CD4-positive, alpha-beta T cell (primary cell): ENCODE data around the gene CDK2AP2. TPM values are rescaled to one million over a fixed set of nuclear protein-coding genes. Genes with fewer than 3 reads are reported as not detected.
"Not testable (repeated sequence)": the region's sequence is repeated elsewhere in the genome, so short reads cannot be mapped to it uniquely, and the experiment has no call there.

ENCODE experiments used
- ATAC-seq: fragments of 200-7000 bp; cut with Tn5 transposase; one replicate; pipeline ENCODE4 v1.10.0; 2022; ENCODE audit warnings: mild to moderate bottlenecking; ENCODE audit not compliant: poor library complexity
- CTCF ChIA-PET: fragments of 350-600 bp; sonication (Branson Sonifier 250); formaldehyde crosslinking; loops from one replicate; lab custom pipeline; 2021; ENCODE audit warnings: antibody characterized with exemption, inconsistent platforms; lab: Charles Lee
- POLR2A ChIA-PET: fragments of 350-600 bp; sonication (Branson Sonifier 250); formaldehyde crosslinking; loops from one replicate; lab custom pipeline; 2021; ENCODE audit warnings: antibody characterized with exemption, inconsistent platforms; lab: Charles Lee
- DNase-seq, 14 experiments: peaks; one replicate each; pipeline ENCODE4 v3.0.0-alpha.2; 2013 to 2020; ENCODE audit warnings: mixed read lengths in 2 of 14
- H3K27ac ChIP-seq, 2 donors: one replicate each; pipeline versions ENCODE4 v1.5.1 to v1.7.0; 2013; ENCODE audit warnings: low read length in 2 of 2, low read depth in 1 of 2, mild to moderate bottlenecking in 1 of 2
- H3K27me3 ChIP-seq, 2 experiments: 1 replicate in 1 of 2; 2 replicates in 1 of 2; pipeline versions ENCODE4 v1.6.1 to v1.7.0; 2013; ENCODE audit warnings: low read length in 2 of 2, control low read depth in 1 of 2, mild to moderate bottlenecking in 1 of 2, moderate library complexity in 1 of 2; ENCODE audit not compliant: insufficient read depth in 2 of 2, control insufficient read depth in 1 of 2
- H3K36me3 ChIP-seq: one replicate; pipeline ENCODE4 v1.6.1; 2013; ENCODE audit warnings: low read length, control low read depth; ENCODE audit not compliant: insufficient read depth
- H3K4me1 ChIP-seq: one replicate; pipeline ENCODE4 v1.6.1; 2013; ENCODE audit warnings: low read length, control low read depth; ENCODE audit not compliant: insufficient read depth
- H3K4me3 ChIP-seq: one replicate; pipeline ENCODE4 v1.5.1; 2013; ENCODE audit warnings: mild to moderate bottlenecking, low read length, moderate library complexity
- H3K9me3 ChIP-seq, 2 experiments: 1 replicate in 1 of 2; 2 replicates in 1 of 2; pipeline versions ENCODE4 v1.6.1 to v1.7.0; 2013; ENCODE audit warnings: low read length in 2 of 2, mild to moderate bottlenecking in 2 of 2, control low read depth in 1 of 2, moderate library complexity in 1 of 2; ENCODE audit not compliant: control insufficient read depth in 1 of 2, insufficient read depth in 1 of 2
- H3K27ac Mint-ChIP-seq: one replicate; pipeline ENCODE4 v1.8.0; 2020; ENCODE audit warnings: mixed read lengths
- H3K27me3 Mint-ChIP-seq: one replicate; pipeline ENCODE4 v1.8.0; 2021; ENCODE audit warnings: mixed read lengths
- H3K36me3 Mint-ChIP-seq: one replicate; pipeline ENCODE4 v1.8.0; 2021; ENCODE audit warnings: low read depth, mixed read lengths
- H3K4me1 Mint-ChIP-seq: one replicate; pipeline ENCODE4 v1.8.0; 2021; ENCODE audit warnings: low read depth, mixed read lengths
- H3K4me3 Mint-ChIP-seq: one replicate; pipeline ENCODE4 v1.8.0; 2020; ENCODE audit warnings: mild to moderate bottlenecking, mixed read lengths
- H3K9me3 Mint-ChIP-seq: one replicate; pipeline ENCODE4 v1.8.0; 2020; ENCODE audit warnings: mixed read lengths
- intact Hi-C, 2 experiments: fragments of 100-400 bp; cut with DNase I in 1 of 2; cut with micrococcal nuclease in 1 of 2; formaldehyde crosslinking; loops; one replicate each; pipeline versions ENCODE4 v1.15.1 to v1.9.0; 2023 to 2025; cut with DNase I, micrococcal nuclease
- total RNA-seq, 174 experiments: library from RNA in 2 of 174; stranded (reverse) in 2 of 174; gene quantifications; one replicate each; pipeline ENCODE4 v1.2.3 and lab custom pipeline; 2021 to 2026
- TF ChIP-seq, protein P1 (sequence below): fragments of 200-600 bp; IDR thresholded peaks from one replicate; pipeline ENCODE4 v1.8.0; 2022; ENCODE audit warnings: antibody characterized with exemption, mild to moderate bottlenecking

The CDK2AP2 gene
- total RNA-seq, 2 experiments from 2014 or later = 19.5 to 22.0 TPM

DNA sequence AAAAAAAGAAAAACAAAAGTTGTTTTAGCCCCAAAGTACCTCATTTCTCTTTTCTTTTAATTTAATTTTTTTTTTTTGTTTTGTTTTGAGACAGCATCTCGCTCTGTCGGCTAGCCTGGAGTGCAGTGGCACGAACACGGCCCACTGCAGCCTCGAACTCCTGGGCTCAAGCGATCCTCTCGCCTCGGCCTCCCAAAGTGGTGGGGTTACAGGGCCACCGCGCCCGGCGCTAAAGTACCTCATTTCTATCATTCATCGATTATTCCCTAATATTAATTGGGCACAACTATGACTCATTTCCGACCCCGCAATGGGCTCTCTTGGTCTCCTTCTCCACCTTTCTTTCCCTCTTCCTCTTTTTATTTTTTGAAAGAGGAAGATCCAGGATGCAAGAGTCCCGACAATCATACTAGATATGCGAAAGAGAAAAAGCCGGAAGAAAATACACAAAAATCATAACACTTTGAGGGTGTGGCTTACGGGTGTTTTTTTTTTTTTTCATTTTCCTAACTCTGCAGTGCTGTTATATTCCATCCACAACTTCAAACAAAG lies 25.6 kb downstream of the CDK2AP2 start:
- H3K4me1 ChIP-seq = peaks cover 55% of the 10 kb centered on the region

DNA sequence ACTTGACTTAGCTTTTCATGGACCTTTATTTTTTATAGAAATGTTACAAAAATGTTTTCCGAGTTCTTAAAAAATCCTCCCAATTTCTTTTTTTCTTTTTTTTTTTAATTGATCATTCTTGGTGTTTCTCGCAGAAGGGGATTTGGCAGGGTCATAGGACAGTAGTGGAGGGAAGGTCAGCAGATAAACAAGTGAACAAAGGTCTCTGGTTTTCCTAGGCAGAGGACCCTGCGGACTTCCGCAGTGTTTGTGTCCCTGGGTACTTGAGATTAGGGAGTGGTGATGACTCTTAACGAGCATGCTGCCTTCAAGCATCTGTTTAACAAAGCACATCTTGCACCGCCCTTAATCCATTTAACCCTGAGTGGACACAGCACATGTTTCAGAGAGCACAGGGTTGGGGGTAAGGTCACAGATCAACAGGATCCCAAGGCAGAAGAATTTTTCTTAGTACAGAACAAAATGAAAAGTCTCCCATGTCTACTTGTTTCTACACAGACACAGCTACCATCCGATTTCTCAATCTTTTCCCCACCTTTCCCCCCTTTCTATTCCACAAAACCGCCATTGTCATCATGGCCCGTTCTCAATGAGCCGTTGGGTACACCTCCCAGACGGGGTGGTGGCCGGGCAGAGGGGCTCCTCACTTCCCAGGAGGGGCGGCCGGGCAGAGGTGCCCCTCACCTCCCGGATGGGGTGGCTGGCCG lies 30.5 kb downstream of the CDK2AP2 start:
- H3K27me3 ChIP-seq, H3K27me3 Mint-ChIP-seq, H3K4me3 ChIP-seq, H3K27ac ChIP-seq, ATAC-seq, intact Hi-C loops, H3K9me3 ChIP-seq, H3K9me3 Mint-ChIP-seq, H3K36me3 Mint-ChIP-seq, H3K36me3 ChIP-seq, H3K4me1 Mint-ChIP-seq, H3K27ac Mint-ChIP-seq, H3K4me3 Mint-ChIP-seq, DNase-seq, H3K4me1 ChIP-seq: not testable (repeated sequence)
- ChIA-PET POLR2A (interaction anchor here (0.6 to 1.3 kb wide), 3 partner anchors 9 to 136 kb away, joined by 3 to 4 read pairs (median 3); no protein-coding TSS in a partner anchor), CTCF (interaction anchor here (0.6 to 1.4 kb wide), 2 partner anchors 132 to 1049 kb away, joined by 3 read pairs; no protein-coding TSS in a partner anchor)

More for the DNA sequence above, 25.6 kb downstream of the CDK2AP2 start:
- Mint-ChIP-seq H3K4me1 (peaks cover 48% of the 10 kb centered on the region), H3K4me3 (peak overlapping the region; percentile 91), H3K36me3 (peaks cover 35% of the 10 kb centered on the region), H3K9me3 (no peaks in the 10 kb centered on the region), H3K27me3 (no peaks in the 10 kb centered on the region), H3K27ac (peak overlapping the region; percentile 95)
- intact Hi-C loops = loop anchor here (1.0 to 10.0 kb wide), 3 partner anchors 13 to 198 kb away; partner anchors contain the start of genes ANKRD13D (in 1 of the 2), CARNS1 (in 1 of the 2) and TMEM134 (in 1 of the 2)
- Histone ChIP-seq H3K27ac (peak overlapping the region; percentile 90), H3K9me3 (no peaks in the 10 kb centered on the region), H3K27me3 (no peaks in the 10 kb centered on the region), H3K4me3 (peak overlapping the region; percentile 80), H3K36me3 (peaks cover 8% of the 10 kb centered on the region)
- TF ChIP-seq, protein P1, sequence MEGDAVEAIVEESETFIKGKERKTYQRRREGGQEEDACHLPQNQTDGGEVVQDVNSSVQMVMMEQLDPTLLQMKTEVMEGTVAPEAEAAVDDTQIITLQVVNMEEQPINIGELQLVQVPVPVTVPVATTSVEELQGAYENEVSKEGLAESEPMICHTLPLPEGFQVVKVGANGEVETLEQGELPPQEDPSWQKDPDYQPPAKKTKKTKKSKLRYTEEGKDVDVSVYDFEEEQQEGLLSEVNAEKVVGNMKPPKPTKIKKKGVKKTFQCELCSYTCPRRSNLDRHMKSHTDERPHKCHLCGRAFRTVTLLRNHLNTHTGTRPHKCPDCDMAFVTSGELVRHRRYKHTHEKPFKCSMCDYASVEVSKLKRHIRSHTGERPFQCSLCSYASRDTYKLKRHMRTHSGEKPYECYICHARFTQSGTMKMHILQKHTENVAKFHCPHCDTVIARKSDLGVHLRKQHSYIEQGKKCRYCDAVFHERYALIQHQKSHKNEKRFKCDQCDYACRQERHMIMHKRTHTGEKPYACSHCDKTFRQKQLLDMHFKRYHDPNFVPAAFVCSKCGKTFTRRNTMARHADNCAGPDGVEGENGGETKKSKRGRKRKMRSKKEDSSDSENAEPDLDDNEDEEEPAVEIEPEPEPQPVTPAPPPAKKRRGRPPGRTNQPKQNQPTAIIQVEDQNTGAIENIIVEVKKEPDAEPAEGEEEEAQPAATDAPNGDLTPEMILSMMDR = no peak
- DNase-seq = peak in 2 of 14 experiments; percentile 4 to 20
- POLR2A ChIA-PET = interaction anchor here (0.7 to 5.5 kb wide), 28 partner anchors 9 to 242 kb away, joined by 3 to 110 read pairs (median 6); partner anchors contain the start of genes ANKRD13D, CLCF1, PITPNM1 and POLD4
- ATAC-seq = peak; percentile 5
- CTCF ChIA-PET = interaction anchor here (0.7 to 1.9 kb wide), 4 partner anchors 14 to 81 kb away, joined by 4 to 8 read pairs (median 6); partner anchors contain the start of genes PPP1CA and TMEM134

DNA sequence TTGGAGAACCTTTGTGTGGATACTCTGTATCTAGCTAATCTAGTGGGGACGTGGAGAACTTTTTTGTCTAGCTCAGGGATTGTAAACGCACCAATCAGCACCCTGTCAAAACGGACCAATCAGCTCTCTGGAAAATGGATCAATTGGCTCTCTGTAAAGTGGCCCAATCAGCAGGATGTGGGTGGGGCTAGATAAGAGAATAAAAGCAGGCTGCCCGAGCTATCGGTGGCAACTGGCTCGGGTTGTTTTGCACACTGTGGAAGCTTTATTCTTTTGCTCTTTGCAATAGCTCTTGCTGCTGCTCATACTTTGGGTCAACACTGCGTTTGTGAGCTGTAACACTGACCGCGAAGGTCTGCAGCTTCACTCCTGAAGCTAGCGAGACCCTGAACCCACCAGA lies 31.3 kb downstream of the CDK2AP2 start:
- H3K4me3 ChIP-seq, ATAC-seq, H3K4me3 Mint-ChIP-seq, H3K36me3 Mint-ChIP-seq, H3K36me3 ChIP-seq, intact Hi-C loops, H3K4me1 Mint-ChIP-seq, H3K4me1 ChIP-seq, H3K27me3 ChIP-seq, H3K27ac Mint-ChIP-seq, H3K27ac ChIP-seq, H3K9me3 Mint-ChIP-seq, H3K27me3 Mint-ChIP-seq, DNase-seq, H3K9me3 ChIP-seq: not testable (repeated sequence)
- POLR2A ChIA-PET = interaction anchor here (0.6 to 1.3 kb wide), 5 partner anchors 10 to 136 kb away, joined by 3 to 6 read pairs (median 3); partner anchors contain the start of genes POLD4 and PTPRCAP
- CTCF ChIA-PET = interaction anchor here (0.6 to 1.4 kb wide), 3 partner anchors 75 to 1048 kb away, joined by 3 read pairs; partner anchors contain the start of gene PPP1CA

DNA sequence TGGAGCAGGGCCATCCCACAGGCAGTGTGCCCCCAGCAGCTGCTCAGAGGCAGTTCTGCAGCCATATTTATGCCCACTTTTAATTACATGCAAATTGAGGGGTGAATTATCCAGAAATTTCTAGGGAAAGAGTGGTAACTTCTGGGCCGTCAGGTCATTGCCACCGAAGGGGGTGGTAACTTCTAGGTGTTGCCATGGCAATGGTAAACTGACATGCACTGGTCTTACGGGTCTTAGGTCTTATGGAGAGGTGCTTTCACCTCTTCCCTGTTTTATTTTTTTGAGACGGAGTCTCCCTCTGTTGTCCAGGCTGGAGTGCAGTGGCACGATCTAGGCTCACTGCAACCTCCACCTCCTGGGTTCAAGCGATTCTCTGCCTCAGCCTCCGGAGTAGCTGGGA lies 35.1 kb downstream of the CDK2AP2 start:
- Mint-ChIP-seq H3K27ac (no peak overlapping the region), H3K4me3 (no peak overlapping the region), H3K4me1 (peaks cover 11% of the 10 kb centered on the region), H3K36me3 (no peaks in the 10 kb centered on the region), H3K9me3 (no peaks in the 10 kb centered on the region), H3K27me3 (no peaks in the 10 kb centered on the region)
- ChIA-PET CTCF (no interaction called here), POLR2A (no interaction called here)
- no peak overlapping the region for H3K27ac ChIP-seq
- no peaks in the 10 kb centered on the region for H3K36me3 ChIP-seq
- H3K9me3 ChIP-seq = no peaks in the 10 kb centered on the region
- DNase-seq (no peak), ATAC-seq (no peak)
- H3K27me3 ChIP-seq = no peaks in the 10 kb centered on the region
- intact Hi-C loops = no loop called here
- TF ChIP-seq, protein P1 = no peak
- H3K4me1 ChIP-seq = peaks cover 19% of the 10 kb centered on the region
- no peak overlapping the region for H3K4me3 ChIP-seq
